NCI-H526 (cell line): Measurements from ENCODE around the gene PGAP3.

Experiments used
- DNase-seq, 2 experiments: peaks; one replicate each; lab custom pipeline; 2025; lab: John Stamatoyannopoulos, UW

PGAP3 gene

GRCh38 chr17:39696731-39697130 lies 8.9 kb upstream of the PGAP3 start:
- DNase-seq: no peak

DNA sequence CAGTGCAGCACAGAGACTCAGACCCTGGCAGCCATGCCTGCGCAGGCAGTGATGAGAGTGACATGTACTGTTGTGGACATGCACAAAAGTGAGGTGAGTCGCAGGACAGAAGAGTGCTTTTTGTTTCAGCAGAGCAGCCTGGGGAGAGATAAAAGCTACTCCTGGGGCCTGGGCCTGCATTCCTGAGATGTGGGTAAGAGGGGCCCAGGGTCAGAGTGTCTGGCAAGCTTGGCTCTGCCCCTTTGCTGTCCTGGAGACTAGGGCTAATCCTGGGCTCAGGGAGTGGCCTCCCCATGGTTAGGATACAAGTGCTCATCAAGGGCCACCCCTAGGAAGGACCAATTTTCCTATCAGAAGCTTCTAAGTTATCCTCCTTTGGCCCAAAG lies 7.2 kb upstream of the PGAP3 start:
- no peak for DNase-seq

DNA sequence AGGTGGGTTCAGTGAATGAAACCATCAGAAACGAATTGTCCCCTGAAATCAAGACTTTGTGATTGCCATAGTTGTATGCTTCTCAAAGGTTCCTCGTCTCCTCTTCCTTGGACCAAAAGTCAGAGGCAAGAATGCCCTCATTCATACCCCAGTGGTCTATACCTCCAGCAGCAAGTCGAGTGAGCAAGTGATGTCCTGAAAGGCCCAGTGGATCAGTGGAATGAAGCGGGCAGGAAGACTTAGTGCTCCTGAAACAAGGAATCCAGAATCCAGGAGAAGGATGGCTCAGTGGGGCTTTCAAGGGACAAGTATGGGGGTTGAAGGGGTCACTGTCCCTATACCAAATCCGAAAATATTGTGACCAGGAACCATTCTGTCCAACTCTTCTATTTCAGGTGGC lies 6.7 kb upstream of the PGAP3 start:
- no peak for DNase-seq

DNA sequence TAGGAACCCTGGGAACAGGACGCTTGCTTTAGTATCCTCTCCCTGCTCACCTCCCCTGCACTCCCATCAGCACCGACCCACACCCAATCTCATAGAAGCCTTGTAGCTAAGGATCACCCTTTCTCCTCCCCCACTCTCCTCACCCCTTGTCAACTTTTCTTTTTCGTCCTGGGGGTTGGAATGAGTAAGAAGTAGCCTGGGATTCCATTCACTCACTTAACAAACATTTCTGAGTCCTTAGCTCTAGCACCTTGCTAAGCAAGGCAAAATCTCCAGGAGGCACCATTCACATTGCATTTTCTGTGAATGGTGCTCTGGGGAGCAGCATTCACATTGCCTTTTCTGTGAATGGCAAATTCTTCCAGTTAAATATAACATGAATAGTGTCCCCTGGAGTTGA lies 1.1 kb upstream of the PGAP3 start:
- no peak for DNase-seq

DNA sequence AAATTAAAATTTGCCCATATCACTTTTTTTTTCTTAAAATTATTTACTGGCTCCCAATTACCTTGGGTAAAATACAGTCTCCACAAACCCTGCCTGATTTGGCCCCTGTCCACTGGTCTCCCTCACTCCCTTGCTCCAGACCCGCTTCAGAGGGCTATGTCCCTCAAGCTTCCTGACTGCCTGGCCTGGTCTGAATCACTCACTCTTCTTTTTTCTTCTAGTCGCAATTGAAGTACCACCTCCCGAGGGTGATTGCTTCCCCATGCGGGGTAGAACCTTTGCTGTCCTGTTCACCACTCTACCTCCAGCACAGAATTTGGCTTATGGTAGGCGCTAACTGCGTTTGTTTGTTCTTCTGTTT lies 598 bp upstream of the PGAP3 start:
- DNase-seq: no peak

GRCh38 chr17:39687101-39687545 lies 734 bp downstream of the PGAP3 start:
- no peak for DNase-seq

- no peak for DNase-seq
Observed at GRCh38 chr17:39684369-39685192, 3.3 kb downstream of the PGAP3 start.

- DNase-seq: no peak
Observed at GRCh38 chr17:39683295-39683939, 4.4 kb downstream of the PGAP3 start.

GRCh38 chr17:39679521-39680192 lies 8.2 kb downstream of the PGAP3 start:
- no peak for DNase-seq

DNA sequence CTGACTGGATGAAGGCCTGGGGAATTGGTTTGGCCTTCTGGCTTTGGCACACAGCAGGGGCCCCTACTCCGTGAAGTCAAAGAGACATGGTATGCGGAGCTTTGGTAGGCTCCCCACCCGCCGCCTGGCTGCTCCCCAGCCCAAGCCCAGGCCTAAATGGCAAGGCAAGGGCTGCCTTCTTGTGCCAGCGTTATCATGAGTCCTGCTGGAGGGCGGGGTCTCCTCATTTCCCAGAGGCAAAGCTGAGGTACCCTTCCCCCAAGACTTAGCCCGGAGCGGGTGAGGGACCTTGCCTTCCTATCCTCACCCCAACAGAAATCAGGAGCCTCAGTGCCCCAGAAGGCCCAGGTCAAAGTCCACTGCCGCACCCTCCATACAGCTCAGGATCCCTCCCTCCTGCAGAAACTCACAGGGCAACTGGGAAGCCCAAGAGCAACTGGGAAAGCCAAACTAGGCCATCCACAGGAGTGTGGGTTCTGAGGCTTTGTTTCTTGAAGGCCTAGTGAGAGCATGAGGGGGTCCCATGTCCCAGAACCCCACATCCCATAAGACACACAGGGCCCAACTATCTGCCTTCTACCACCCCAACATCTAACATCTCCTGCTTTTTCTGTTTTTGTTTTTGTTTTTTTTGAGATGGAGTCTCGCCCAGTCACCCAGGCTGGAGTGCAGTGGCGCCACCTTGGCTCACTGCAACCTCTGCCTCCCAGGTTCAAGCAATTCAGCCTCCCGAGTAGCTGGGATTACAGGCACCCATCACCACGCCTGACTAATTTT lies 9.3 kb downstream of the PGAP3 start:
- no peak for DNase-seq

- DNase-seq: no peak
Observed at GRCh38 chr17:39677542-39678339, 10.1 kb downstream of the PGAP3 start.

DNA sequence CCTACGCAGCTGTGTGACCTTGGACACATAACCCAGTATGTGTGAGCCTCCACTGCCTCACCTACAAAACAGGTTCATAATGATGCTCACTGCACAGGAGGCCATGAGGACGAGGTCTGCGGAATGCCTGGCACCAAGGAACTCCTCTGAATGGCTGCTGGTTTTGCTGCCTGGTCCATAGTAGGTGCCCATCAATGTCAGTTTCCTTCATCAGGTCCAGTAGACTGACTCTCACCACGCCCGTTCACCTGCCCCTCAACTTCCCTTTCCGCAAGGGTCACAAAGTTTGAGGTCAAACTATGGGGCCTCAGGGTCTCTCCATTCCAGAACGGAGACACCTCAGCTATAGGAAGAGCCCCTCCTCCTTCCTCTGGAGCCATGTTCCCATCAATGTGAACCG lies 10.8 kb downstream of the PGAP3 start:
- no peak for DNase-seq

- no peak for DNase-seq
Observed at GRCh38 chr17:39676198-39676819, 11.5 kb downstream of the PGAP3 start.

DNA sequence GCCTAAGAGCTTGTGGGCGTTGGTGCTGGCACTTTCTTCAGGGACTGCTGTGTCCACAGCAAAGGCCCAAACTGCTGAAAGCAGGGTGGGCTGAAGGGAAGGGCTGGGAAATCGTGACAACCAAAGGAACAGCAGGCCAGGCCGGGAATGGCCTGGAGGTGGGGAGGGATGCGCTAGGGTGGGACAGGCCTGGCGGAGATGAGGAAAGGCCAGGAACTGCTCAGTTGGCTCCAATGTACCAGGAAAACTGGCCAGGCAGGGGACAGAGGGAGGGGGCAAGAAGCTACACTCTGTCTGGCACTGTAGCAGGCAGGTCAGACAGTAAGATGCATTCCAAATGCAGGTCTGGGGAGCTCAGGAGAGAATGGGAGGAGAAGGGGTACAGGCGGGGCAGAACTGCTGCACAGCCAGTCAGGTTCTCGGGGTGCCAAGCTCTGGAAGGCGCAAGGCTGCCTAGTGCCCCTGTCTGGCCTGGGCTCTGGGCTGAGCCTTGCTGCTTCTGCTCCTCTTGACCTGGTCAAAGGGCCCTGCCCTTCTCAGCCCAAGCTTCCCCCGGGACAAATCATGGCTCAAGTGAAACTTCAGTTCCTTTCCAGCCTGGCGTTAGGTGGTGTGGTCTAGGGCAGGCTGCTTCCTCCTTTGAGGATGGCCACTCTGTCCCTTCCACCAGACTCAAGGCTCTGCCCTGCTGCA lies 12.3 kb downstream of the PGAP3 start:
- no peak for DNase-seq

DNA sequence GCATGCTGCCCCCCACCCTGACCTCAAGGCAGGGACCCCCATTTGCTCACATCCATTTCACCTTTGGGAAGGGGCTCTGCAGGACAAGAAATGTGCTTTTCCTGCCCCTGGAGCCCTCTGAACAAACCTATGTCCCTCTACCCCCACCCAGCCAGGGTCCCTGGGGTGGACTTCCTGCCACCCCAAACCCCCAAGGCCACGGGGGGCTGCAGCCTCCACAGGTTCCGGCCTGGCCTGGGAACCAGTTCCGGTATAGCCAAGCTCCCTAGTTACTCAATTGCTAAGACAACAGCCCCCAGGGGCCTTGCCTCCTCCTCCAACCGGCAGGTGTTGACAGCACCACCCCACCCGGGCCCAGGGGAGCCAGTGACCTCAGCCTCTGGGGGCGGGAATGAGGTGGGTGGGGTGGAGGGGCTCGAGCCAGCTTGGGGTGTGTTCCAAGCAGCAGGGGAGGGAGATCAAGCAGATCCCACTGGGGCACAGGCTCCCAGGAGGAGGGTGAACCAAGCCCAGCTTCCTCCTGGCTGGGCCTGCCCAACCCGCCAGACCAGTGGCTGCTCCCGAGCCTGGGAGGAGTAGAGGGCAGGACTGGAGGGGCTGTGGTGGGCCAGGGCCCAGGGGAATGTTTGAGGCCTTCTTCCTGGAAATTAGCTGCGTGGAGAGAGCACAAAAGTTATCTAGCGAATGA lies 13.0 kb downstream of the PGAP3 start:
- DNase-seq: peak in 1 of 2 experiments; percentile 57

DNA sequence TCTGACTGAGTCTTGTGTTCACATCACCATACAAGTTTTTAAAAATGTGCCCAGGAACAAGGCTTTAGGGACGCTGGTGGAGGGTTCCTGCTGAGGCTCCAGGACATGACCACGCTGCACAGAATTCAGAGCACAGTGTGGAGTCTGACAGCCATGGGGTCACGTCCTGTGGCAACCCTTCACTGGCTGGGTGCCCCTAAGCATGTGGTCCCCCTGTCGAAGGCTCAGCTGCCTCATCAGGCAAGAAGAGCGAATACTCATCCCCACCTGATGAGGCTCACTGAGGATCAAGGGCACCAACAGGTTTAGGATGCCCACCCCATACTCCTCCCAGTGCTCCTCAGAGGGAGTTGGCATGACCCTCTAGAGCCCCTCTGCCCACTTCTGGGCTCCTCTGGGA lies 13.7 kb downstream of the PGAP3 start:
- no peak for DNase-seq

- DNase-seq: no peak
Observed at GRCh38 chr17:39673335-39674081, 14.3 kb downstream of the PGAP3 start.

DNA sequence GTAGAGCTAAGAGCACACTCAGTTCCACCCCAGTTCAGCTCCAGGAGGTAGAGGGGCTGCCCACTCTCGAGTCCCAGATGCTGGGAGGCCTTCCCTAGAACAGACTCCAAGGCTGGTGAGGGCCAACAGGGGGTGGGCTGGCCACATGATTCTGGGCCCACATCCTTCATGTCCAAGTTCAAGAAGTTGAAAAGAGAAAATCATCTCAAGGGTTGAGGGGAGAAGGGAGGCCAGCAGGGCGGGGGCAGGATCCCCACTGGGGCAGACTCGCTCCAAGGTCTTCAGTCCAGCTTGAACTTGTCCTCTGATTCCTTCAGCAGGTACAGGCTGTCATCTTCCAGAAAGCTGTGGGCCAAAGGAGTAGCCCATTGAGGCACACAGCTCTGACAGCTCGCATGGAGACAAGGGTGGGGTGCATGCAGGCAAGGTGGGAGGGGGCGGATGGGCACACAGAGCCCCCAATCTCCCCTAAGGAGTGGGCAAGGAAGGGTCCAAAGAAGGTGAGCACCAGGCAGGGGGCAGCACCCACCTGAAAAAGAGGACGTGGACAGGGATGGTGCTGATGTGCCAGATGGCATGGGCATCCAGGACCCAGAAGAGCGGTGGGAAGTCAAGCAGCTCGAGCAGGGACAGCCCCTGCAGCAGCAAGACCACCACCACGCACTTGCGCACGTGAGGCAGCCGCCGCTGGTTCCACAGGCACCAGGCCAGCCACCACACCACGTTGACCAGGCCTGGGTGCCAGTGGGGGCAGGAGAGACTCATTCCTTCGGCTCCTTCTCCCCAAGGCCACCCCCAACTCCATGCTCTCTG lies 15.1 kb downstream of the PGAP3 start:
- no peak for DNase-seq
